Peyer's patch (tissue), 4 donors: Measurements from ENCODE around the gene GJA10. TPM values are rescaled to one million over a fixed set of nuclear protein-coding genes. Genes with fewer than 3 reads are reported as not detected.
"Not testable (repeated sequence)": the region's sequence is repeated elsewhere in the genome, so short reads cannot be mapped to it uniquely, and the experiment has no call there.

ENCODE experiments used
- DNase-seq, 3 donors: peaks; one replicate each; pipeline ENCODE4 v3.0.0-alpha.2; 2017 to 2019
- H3K27ac ChIP-seq, 4 donors: fragments of 200-600 bp; sonication (generic); one replicate each; pipeline ENCODE4 v1.5.1; 2016 to 2019
- H3K27me3 ChIP-seq, 2 donors: fragments of 200-600 bp; sonication (generic); one replicate each; pipeline ENCODE4 v1.5.1; 2019
- H3K36me3 ChIP-seq, 3 donors: fragments of 200-600 bp; sonication (generic); one replicate each; pipeline ENCODE4 v1.5.1; 2016 to 2019
- H3K4me1 ChIP-seq, 4 donors: fragments of 200-600 bp; sonication (generic); one replicate each; pipeline ENCODE4 v1.5.1; 2016 to 2019
- H3K4me3 ChIP-seq, 4 donors: fragments of 200-600 bp; sonication (generic); 1 replicate in 3 of 4; 2 replicates in 1 of 4; pipeline ENCODE4 v1.5.1; 2016 to 2019; ENCODE audit warnings: mild to moderate bottlenecking in 1 of 4
- H3K9me3 ChIP-seq, 4 donors: fragments of 200-600 bp; sonication (generic); one replicate each; pipeline ENCODE4 v1.5.1; 2016 to 2019; ENCODE audit warnings: mild to moderate bottlenecking in 1 of 4
- CTCF ChIP-seq, 6 experiments: fragments of 450-650 bp in 4 of 6; fragments of 200-600 bp in 2 of 6; sonication (generic) in 1 of 6; IDR thresholded peaks; one replicate each; pipeline ENCODE4 v1.5.1; 2017 to 2019; ENCODE audit warnings: antibody characterized with exemption in 6 of 6, mild to moderate bottlenecking in 3 of 6, moderate library complexity in 1 of 6
- POLR2A ChIP-seq, 2 donors: fragments of 450-650 bp; IDR thresholded peaks; one replicate each; pipeline ENCODE4 v1.5.1; 2017; ENCODE audit warnings: antibody characterized with exemption in 2 of 2, mild to moderate bottlenecking in 2 of 2, moderate library complexity in 2 of 2
- total RNA-seq, 4 donors: library from RNA; depleted of rRNA; stranded (reverse); fragments of >200 nt; gene quantifications; one replicate each; pipeline ENCODE4 v1.1.0, GENCODE V29; 2016

The GJA10 gene
- total RNA-seq = not detected

GRCh38 chr6:89894169-89894568 is at the start of gene GJA10:
GJA10 (plus strand) TSS chr6:89894469; CDS start chr6:89894469, 0 bp downstream.
- no peaks in the 10 kb centered on the region for H3K36me3 ChIP-seq
- DNase-seq = no peak

GRCh38 chr6:89847513-89847912 is 46.8 kb upstream of the GJA10 start:
- H3K4me3 ChIP-seq, H3K36me3 ChIP-seq, H3K27ac ChIP-seq, H3K4me1 ChIP-seq, H3K27me3 ChIP-seq, H3K9me3 ChIP-seq, DNase-seq: not testable (repeated sequence)

More at GRCh38 chr6:89894169-89894568, at the start of gene GJA10:
- no peaks in the 10 kb centered on the region for H3K27me3 ChIP-seq
- H3K27ac ChIP-seq = no peak within 1 kb of the TSS
- H3K4me3 ChIP-seq = no peak within 1 kb of the TSS
- no peaks in the 10 kb centered on the region for H3K9me3 ChIP-seq
- TF ChIP-seq CTCF (IDR thresholded peaks at IDR 0.05) = no peak
- no peak for TF ChIP-seq POLR2A (IDR thresholded peaks at IDR 0.05)
- no peaks in the 10 kb centered on the region for H3K4me1 ChIP-seq

- Histone ChIP-seq H3K9me3 (no peaks in the 10 kb centered on the region), H3K27me3 (no peaks in the 10 kb centered on the region), H3K36me3 (peaks cover 0 to 55% (median 0%) of the 10 kb centered on the region in 3 donors), H3K27ac (no peak overlapping the region), H3K4me3 (no peak overlapping the region), H3K4me1 (no peaks in the 10 kb centered on the region)
- no peak for DNase-seq
- TF ChIP-seq POLR2A (IDR thresholded peaks at IDR 0.05) (no peak), CTCF (IDR thresholded peaks at IDR 0.05) (no peak)
These were observed 41.2 kb upstream of the GJA10 start for GRCh38 chr6:89853068-89853467.

- TF ChIP-seq POLR2A (IDR thresholded peaks at IDR 0.05) (no peak), CTCF (IDR thresholded peaks at IDR 0.05) (no peak)
- H3K4me1 ChIP-seq = no peaks in the 10 kb centered on the region
- no peaks in the 10 kb centered on the region for H3K27me3 ChIP-seq
- H3K9me3 ChIP-seq = no peaks in the 10 kb centered on the region
- no peak for DNase-seq
- H3K27ac ChIP-seq = no peak overlapping the region
- peaks cover 0 to 92% (median 0%) of the 10 kb centered on the region in 3 donors for H3K36me3 ChIP-seq
- H3K4me3 ChIP-seq = no peak overlapping the region
These were observed 36.2 kb upstream of the GJA10 start for GRCh38 chr6:89858041-89858440.

GRCh38 chr6:89859744-89860143 is 34.5 kb upstream of the GJA10 start:
- Histone ChIP-seq H3K4me3 (no peak overlapping the region), H3K36me3 (peaks cover 0 to 90% (median 0%) of the 10 kb centered on the region in 3 donors), H3K27ac (no peak overlapping the region), H3K9me3 (no peaks in the 10 kb centered on the region), H3K4me1 (no peaks in the 10 kb centered on the region), H3K27me3 (no peaks in the 10 kb centered on the region)
- DNase-seq = no peak
- TF ChIP-seq POLR2A (IDR thresholded peaks at IDR 0.05) (no peak), CTCF (IDR thresholded peaks at IDR 0.05) (no peak)

GRCh38 chr6:89862273-89862672 is 32.0 kb upstream of the GJA10 start:
- Histone ChIP-seq H3K9me3 (no peaks in the 10 kb centered on the region), H3K27me3 (no peaks in the 10 kb centered on the region), H3K4me1 (no peaks in the 10 kb centered on the region), H3K36me3 (peaks cover 0 to 92% (median 0%) of the 10 kb centered on the region in 3 donors), H3K27ac (no peak overlapping the region), H3K4me3 (no peak overlapping the region)
- TF ChIP-seq POLR2A (IDR thresholded peaks at IDR 0.05) = no peak
- TF ChIP-seq CTCF (IDR thresholded peaks at IDR 0.05) = no peak
- no peak for DNase-seq
